HG03039 (cell line): Measurements from ENCODE around the gene INSYN2A.

Experiments
- ATAC-seq: cut with Tn5 transposase; IDR thresholded peaks from one replicate; pipeline ENCODE4 v1.9.1; 2021; ENCODE audit warnings: mild to moderate bottlenecking, moderate library complexity; ENCODE audit not compliant: unreplicated experiment

INSYN2A gene

DNA sequence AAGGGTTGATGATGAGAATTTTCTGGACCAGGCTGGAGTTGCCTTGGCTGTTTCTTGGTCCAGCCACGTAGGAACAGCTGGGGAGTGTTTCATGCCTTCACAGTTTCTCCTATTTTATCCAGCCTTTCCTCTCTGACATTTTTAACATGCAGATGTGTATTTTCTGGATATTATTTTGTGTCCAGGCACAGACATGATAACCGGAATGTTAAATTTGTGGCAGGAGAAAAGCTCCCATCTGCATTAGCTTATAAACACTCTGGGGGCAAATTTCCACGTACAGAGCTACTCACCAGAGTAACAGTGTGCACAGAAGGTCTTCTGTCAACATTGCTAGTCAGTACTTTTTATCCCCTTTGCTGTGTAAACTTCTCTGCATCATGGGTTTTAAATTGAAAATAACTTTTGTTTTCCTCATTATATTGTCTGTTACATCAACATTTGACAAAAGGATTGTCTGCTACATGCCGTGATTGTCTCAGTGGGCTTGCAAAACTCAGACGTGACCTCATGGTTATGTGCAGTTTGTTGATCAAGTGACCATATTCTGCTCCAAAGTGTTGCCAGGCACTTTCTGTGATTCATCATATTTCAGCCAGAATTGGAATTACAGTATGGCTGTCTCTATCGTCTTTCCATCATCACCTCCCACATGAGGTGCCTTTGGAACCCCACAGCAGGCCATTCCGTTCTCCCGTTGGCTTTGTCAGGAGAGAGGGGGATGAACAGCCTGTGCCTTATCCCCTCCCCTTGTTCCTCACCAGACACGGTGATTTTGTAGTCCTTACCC lies 41.4 kb downstream of the INSYN2A start:
- no peak for ATAC-seq

DNA sequence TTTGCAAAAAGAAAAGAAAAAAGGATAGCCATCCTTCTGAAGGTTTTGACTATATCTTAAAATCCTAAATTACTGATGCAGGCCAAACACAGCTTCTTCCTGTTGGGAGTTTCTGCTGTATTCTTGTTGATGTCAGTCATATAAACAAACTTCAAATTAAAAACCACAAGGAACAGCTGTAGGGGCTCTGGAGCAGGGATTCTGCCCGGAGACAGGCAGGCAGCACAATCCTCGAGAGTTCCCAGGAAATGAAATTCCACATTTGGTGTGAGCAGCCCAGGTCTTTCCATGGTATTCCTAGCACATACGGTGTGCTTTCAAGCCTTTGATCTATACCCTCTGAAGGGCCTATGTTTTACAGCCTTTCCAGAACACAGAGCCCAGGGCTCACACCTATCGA lies 43.2 kb downstream of the INSYN2A start:
- ATAC-seq = no peak

DNA sequence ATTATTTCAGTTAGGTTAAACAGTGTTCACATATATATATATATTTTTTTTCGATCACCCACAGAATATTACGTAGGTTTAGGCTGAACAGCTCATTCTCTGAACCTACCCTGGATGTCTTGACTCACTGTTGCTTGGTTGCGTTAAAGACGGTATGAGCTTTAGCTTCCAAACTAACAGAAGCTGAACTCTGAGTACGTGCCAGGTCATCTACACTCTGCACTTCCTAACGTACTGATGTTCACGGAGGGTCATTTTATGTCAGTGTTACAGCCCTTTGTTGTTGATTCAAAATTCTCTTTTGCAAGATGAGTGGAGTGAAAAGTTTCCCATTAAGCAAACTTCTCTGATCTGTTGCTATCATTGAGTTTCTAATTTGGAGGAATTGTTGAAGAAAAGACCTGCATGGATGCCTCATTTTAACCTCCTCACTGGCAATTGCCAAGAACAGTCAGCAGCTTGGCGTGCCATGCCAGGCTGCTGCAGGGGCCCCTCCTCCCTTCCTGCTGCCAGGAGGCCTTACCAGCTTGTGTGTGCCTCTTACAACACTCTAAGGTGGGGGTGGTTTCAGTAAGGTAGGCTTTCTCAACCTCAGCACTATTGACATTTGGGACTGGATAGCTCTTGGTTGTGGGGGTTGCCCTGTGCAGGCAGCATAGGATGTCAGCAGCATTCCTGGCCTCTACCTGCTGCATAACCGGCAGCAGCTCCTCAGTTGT lies 44.3 kb downstream of the INSYN2A start:
- ATAC-seq = no peak

DNA sequence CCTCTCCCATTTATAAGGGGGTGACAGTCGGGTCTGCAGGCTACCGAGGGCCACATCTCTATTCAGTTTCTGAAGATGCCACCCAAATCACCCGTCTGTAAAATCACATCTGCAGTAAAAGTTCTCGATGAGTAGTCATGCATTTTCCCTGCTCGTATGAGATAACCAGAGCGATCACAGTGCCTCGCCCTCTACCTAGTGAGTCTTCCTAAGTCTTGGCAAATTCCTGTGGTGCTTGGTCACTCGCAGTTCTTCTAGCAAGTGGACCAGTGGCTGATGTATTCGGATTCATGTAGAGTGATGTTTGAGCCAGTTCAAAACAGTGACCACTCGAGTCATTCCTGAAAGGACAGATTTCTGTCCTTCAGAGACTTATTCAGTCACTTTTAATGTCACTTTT lies 44.9 kb downstream of the INSYN2A start:
- no peak for ATAC-seq

- no peak for ATAC-seq
Measured at GRCh38 chr10:127150136-127150535, 46.3 kb downstream of the INSYN2A start.

DNA sequence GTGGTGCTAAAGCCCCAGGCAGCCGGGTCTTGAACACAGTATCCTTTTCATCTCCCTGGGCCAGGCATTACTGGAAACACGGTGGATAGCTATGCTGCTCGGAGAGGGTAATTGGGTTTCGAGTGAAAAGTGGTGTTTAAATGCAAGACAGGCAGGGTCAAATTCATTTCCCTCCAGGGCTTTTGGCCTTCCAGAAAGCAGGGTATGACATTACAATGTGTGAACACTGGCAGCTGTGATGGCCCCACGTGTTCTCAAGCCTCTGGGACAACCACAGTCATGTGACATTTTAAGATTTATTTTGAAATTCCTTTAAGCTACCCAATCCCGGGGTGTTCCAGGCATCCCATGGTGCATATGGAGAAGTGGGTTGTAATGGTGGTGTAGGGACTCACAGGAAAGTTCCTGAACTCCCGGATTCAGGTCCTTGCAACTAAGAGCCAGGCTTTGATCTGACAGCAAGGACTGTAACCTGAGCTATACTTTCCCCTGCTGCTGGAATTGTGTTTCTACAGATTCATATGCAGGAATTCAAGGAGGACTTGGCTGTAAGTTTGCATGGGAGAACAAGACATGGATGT lies 46.8 kb downstream of the INSYN2A start:
- no peak for ATAC-seq

DNA sequence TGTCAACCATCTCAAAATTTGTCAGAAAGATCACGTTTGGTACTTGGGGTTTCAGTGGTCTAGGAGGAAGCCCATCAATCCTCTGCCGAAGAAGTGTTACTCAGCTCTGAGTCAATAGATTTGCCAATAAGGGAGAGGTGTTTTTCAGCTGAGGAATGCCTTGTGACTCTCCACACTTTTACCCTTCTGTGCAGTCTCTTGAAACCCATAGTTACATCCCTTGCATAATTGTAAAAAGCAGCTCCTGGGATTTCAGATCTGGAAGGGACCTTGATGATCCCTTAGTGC lies 47.5 kb downstream of the INSYN2A start:
- no peak for ATAC-seq

DNA sequence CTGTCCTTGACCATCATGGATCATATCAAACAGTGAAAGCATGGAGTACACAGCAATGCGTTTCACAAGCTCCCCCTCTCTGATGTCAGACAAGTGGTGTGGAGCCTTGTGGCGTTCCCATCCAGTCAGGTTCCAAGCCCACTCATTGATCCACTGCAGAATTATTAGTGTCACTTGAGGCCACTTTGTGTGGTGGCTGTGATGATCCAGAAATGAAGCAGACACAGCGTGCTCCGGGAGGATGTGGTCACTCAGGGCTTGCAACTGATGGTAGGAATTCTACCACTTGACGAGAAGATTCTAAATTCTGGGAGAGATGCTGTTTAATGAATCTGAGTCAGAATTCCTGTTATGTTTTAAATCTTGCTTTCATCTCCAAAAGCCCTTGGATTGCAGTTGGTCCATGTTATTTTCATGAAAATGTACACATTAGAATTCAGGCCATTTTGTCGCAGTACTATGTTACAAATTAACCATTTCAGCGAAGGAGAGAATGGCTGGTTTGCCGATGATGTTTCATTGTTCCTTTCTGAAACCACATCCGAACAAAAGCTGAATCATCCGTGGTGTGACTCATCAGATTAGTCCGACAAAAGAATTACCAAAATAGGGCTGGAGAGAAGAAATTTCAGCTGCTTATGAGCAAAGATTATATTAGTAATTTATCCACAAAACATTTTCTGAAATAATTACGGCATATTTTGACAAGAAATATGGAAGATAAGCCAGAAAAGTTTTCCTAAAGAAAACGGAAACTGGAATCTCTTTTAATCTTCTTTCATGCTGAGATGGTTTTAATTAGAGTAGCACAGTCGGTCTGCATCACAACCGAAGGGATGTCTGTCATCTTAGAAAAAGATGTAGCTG lies 48.1 kb downstream of the INSYN2A start:
- no peak for ATAC-seq

- ATAC-seq = no peak
Measured at GRCh38 chr10:127146661-127147060, 49.7 kb downstream of the INSYN2A start.
